GM12892 (cell line): ENCODE measurements around the gene AOX1.
"Not testable (repeated sequence)": the region's sequence is repeated elsewhere in the genome, so short reads cannot be mapped to it uniquely, and the experiment has no call there.

Experiments used
- DNase-seq: peaks from one replicate; pipeline ENCODE4 v3.0.0; 2011; ENCODE audit not compliant: insufficient read length
- FAIRE-seq: peaks from 2 replicates; lab custom pipeline; 2011; peaks lifted over from hg19 to GRCh38; lab: Jason Lieb, UNC
- POLR2A ChIP-seq: IDR thresholded peaks from 2 replicates; pipeline ENCODE4 v1.6.1; 2011; ENCODE audit warnings: low read depth, low read length, control low read depth
- POLR2AphosphoS5 ChIP-seq: IDR thresholded peaks from 2 replicates; pipeline ENCODE4 v1.6.1; 2011; ENCODE audit warnings: low read depth, low read length, control low read depth
- TAF1 ChIP-seq: IDR thresholded peaks from 2 replicates; pipeline ENCODE4 v1.6.1; 2011; ENCODE audit warnings: low read depth, mild to moderate bottlenecking, control low read depth, low read length, borderline replicate concordance

Gene AOX1

DNA sequence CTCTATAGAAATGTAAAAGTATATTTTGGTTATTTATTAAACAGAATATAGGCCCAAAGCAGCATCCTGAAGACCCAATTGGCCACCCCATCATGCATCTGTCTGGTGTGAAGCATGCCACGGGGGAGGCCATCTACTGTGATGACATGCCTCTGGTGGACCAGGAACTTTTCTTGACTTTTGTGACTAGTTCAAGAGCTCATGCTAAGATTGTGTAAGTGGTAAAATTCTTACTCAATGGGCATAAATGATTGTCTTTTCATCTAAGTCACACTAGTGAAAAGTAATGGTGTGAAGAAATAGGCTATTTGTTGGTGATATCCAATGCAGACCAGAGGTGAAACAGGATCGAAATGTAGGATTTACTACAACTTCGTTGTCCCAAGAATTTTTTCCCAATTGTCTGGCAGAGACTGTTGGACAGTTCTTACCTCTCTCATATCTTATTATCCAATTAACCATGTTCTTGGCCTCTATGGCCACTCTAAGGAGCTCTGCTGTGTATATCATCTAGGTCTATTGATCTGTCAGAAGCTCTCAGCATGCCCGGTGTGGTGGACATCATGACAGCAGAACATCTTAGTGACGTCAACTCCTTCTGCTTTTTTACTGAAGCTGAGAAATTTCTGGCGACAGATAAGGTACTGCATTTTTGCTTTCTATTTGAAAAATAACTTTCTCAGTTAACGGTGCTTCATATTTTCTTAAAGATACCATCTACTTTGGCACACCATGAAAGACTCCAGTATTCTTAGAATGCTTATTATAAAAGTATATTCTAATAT, 35.0 kb downstream of the AOX1 start:
- TF ChIP-seq POLR2A (no peak), POLR2AphosphoS5 (no peak), TAF1 (no peak)
- no peak for FAIRE-seq

DNA sequence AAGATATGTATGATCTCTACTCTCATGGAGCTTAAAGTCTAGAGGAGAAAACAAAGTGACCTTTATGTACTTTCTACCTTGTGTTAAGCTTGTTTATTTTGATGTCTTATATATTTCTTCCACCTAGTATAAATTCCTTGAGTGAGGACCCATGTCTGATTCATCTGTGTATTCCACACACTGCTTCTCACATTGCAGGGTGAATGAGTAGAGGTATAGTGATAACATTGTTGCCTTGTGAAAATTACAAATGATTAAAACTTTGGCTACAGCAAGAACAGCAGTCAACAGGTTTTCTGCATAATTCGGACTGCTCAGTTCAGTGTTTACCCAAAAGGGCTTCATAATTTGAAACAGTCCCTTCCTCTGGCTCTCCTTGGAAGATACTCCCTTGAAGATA, 36.3 kb downstream of the AOX1 start:
- TF ChIP-seq POLR2AphosphoS5 (no peak), TAF1 (no peak), POLR2A (no peak)
- DNase-seq (no peak), FAIRE-seq (no peak)

More for the DNA sequence above, 35.0 kb downstream of the AOX1 start:
- DNase-seq: no peak

DNA sequence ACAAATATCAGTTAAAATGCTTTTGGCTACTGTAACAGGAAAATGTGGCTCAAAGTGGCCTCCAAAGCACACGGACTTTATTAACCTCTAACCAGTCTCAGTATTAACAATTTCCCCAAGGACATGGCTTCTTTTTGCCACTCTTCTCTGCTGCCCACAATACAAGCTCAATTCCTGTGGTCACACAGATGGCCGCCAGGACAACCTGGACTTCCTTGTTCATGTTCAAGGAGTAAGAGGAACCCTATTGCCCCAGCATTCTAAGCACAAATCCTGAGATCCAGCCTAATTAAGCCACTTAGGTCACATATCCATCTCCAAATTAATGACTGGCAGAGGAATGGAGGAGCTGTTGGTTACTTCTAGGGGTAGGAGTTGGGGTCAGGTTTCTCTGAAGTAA, 38.2 kb downstream of the AOX1 start:
- TF ChIP-seq TAF1: no peak
- TF ChIP-seq POLR2AphosphoS5: no peak
- TF ChIP-seq POLR2A: no peak
- FAIRE-seq: no peak
- no peak for DNase-seq

DNA sequence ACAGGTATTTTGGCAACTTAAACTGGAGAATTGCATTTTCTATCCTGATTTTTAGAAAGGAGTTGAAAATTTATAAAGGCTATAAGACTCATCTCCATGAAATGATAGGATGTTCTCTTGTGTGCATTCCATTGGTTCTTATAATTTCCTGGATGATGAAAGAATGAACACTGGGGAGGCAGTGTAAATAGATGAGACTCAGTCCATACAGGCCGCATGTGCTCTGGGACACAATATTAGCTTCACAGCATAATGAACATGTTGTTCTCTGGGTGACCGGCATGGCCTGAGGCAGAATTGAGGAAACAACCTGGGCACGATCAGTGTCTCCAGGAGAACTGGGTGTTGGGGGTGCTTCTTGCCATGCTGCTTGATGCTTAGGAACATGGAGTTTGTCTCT, 38.8 kb downstream of the AOX1 start:
- FAIRE-seq: no peak
- TF ChIP-seq TAF1 (no peak), POLR2AphosphoS5 (no peak), POLR2A (no peak)
- DNase-seq: no peak

- FAIRE-seq: no peak
- TF ChIP-seq POLR2A (no peak), POLR2AphosphoS5 (no peak), TAF1 (no peak)
- no peak for DNase-seq
These were observed 39.5 kb downstream of the AOX1 start for GRCh38 chr2:200625282-200625681.

DNA sequence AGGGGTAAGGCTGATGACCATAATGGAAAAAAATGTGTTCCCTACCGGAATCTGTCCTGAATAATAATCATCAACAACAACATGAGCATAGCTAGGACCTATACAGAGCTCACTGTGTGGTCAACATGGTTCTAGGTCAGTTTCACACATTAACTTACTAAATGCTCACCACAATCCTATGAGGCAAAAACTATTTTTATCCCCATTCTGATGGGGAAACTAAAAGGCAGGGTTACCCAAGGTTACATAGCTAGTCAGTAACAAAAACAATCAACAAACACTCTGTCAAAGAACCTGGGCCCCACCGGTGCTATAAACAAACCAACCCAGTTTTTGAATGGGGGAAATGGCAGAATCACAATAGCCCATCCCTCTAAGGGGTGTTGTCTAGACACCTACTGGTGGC, 40.1 kb downstream of the AOX1 start:
- FAIRE-seq: no peak
- no peak for DNase-seq
- TF ChIP-seq POLR2A (no peak), POLR2AphosphoS5 (no peak), TAF1 (no peak)

GRCh38 chr2:200627110-200627770, 41.4 kb downstream of the AOX1 start:
- TF ChIP-seq POLR2AphosphoS5 (no peak), POLR2A (no peak), TAF1 (no peak)
- DNase-seq (no peak), FAIRE-seq (no peak)

GRCh38 chr2:200628461-200628860, 42.6 kb downstream of the AOX1 start:
- FAIRE-seq, DNase-seq: not testable (repeated sequence)

GRCh38 chr2:200631287-200631686, 45.5 kb downstream of the AOX1 start:
- FAIRE-seq: no peak
- DNase-seq: no peak
- TF ChIP-seq TAF1: no peak
- TF ChIP-seq POLR2AphosphoS5: no peak
- TF ChIP-seq POLR2A: no peak

DNA sequence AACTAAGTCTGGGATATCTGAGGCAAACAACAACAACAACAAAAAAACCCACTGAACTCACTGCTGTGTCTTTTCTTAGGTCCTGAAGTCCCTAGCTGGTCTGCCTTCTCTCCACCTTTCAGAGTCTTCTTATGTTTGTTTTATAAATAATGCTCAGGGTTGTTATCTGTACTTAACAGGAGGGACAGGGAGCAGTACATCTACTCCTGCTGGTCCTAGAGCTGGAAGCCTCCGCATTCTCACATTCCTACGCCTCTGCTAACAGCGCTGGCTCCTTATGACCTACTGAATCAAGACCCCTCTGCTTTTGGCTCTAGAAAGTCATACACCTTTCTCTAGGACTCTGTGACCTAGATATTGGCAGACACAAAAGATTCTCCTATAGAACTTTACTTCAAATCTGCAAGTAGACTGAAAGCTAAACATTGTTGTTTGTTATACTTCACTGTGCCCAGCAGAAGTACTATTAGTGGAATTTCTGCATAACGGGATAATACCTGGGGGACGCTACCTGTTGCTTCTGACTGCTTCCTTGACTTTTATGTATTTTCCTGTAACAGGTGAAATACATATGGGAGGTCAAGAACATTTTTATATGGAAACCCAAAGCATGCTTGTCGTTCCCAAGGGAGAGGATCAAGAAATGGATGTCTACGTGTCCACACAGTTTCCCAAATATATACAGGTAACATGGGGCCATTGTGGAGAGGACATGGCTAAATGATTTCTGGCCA, 48.6 kb downstream of the AOX1 start:
- TF ChIP-seq POLR2AphosphoS5 (no peak), TAF1 (no peak), POLR2A (no peak)
- FAIRE-seq (no peak), DNase-seq (no peak)

GRCh38 chr2:200635251-200635650, 49.4 kb downstream of the AOX1 start:
- DNase-seq (no peak), FAIRE-seq (no peak)
- TF ChIP-seq POLR2AphosphoS5: no peak
- no peak for TF ChIP-seq TAF1
- no peak for TF ChIP-seq POLR2A

- DNase-seq (no peak), FAIRE-seq (no peak)
- no peak for TF ChIP-seq POLR2AphosphoS5
- no peak for TF ChIP-seq POLR2A
- TF ChIP-seq TAF1: no peak
These were observed 52.1 kb downstream of the AOX1 start for GRCh38 chr2:200637901-200638300.
